OCI-LY3 (cell line): ENCODE measurements around the gene PRKAR1B.

Source experiments
- H2AFZ ChIP-seq: fragments of 200-600, 300-600 bp; shearing (Covaris generic); 2 replicates; pipeline ENCODE4 v1.6.0; 2014; ENCODE audit warnings: antibody characterized with exemption, low read depth, low read length
- H3K27ac ChIP-seq: fragments of 200-600, 300-600 bp; sonication (generic); 2 replicates; pipeline ENCODE4 v1.5.1; 2014; ENCODE audit warnings: mild to moderate bottlenecking, low read length, moderate library complexity, mixed read lengths
- H3K27me3 ChIP-seq: fragments of 200-600, 300-600 bp; sonication (generic); 2 replicates; pipeline ENCODE4 v1.6.1; 2014; ENCODE audit warnings: low read depth, low read length, mixed read lengths
- H3K36me3 ChIP-seq: fragments of 200-600, 300-600 bp; sonication (generic); replicated peaks from 2 replicates; pipeline ENCODE3; 2014; ENCODE audit warnings: low read depth, low read length, mixed read lengths
- H3K4me1 ChIP-seq: fragments of 300-600, 200-600 bp; sonication (generic); 2 replicates; pipeline ENCODE4 v1.6.1; 2014; ENCODE audit warnings: low read length, mixed read lengths
- H3K4me2 ChIP-seq: fragments of 200-600, 300-600 bp; sonication (generic); 2 replicates; pipeline ENCODE4 v1.6.1; 2014; ENCODE audit warnings: low read length, mixed read lengths
- H3K4me3 ChIP-seq: fragments of 300-600, 200-600 bp; sonication (generic); 2 replicates; pipeline ENCODE4 v1.5.1; 2014; ENCODE audit warnings: antibody characterized with exemption, mild to moderate bottlenecking, low read length, moderate library complexity
- H3K79me2 ChIP-seq: fragments of 300-600, 200-600 bp; shearing (Covaris generic); 2 replicates; pipeline ENCODE4 v1.6.1; 2014; ENCODE audit warnings: mild to moderate bottlenecking, low read length, mixed read lengths
- H3K9ac ChIP-seq: fragments of 300-600, 200-600 bp; shearing (Covaris generic); 2 replicates; pipeline ENCODE4 v1.6.0; 2014; ENCODE audit warnings: mild to moderate bottlenecking, low read length, moderate library complexity
- H3K9me3 ChIP-seq: fragments of 200-600, 300-600 bp; shearing (Covaris generic); 2 replicates; pipeline ENCODE4 v1.6.1; 2014; ENCODE audit warnings: low read length, mixed read lengths; ENCODE audit not compliant: insufficient read depth
- H4K20me1 ChIP-seq: fragments of 200-600, 300-600 bp; sonication (generic); 2 replicates; pipeline ENCODE4 v1.6.1; 2016; ENCODE audit warnings: low read length, mixed read lengths; ENCODE audit not compliant: insufficient read depth
- CTCF ChIP-seq: fragments of 200-600, 300-600 bp; sonication (generic); IDR thresholded peaks from 2 replicates; pipeline ENCODE4 v1.5.1; 2014; ENCODE audit warnings: antibody characterized with exemption, low read length, low read depth
- EZH2phosphoT487 ChIP-seq: fragments of 200-600 bp; shearing (Covaris generic); IDR thresholded peaks from 2 replicates; pipeline ENCODE4 v1.6.1; 2018; ENCODE audit warnings: antibody characterized with exemption, mixed run types, low read depth

The PRKAR1B gene

GRCh38 chr7:574661-575395 lies 152.3 kb downstream of the PRKAR1B start:
- H3K4me2 ChIP-seq = no peak overlapping the region
- H3K9me3 ChIP-seq = no peaks in the 10 kb centered on the region
- H3K27ac ChIP-seq = no peak overlapping the region

DNA sequence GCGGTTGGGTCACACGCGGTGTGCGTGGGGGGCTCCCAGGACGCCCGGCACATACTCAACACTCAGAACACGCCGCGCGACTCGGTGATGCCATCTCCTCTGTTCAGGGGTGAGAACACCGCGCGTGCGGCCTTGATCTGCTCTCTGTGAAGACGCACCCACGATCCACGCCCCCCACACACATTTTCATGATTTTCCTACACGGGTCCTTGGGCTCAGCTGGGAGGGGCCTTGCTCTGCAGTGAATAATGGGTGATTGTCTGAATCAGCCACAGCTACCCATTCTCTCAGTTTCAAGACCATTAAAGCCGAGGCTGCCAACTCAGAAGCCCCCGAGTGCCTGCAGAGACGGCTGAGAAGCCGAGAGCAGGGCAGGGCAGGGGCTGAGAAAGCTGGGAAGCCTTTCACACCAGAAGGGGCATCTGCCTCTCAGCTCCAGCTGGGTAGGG lies 153.1 kb downstream of the PRKAR1B start:
- Histone ChIP-seq H3K36me3 (no peaks in the 10 kb centered on the region), H3K9me3 (no peaks in the 10 kb centered on the region), H3K79me2 (no peaks in the 10 kb centered on the region), H3K4me2 (no peak overlapping the region), H4K20me1 (no peaks in the 10 kb centered on the region), H3K27me3 (no peaks in the 10 kb centered on the region), H3K9ac (no peak overlapping the region), H2AFZ (no peak overlapping the region), H3K27ac (no peak overlapping the region), H3K4me1 (no peaks in the 10 kb centered on the region), H3K4me3 (no peak overlapping the region)
- TF ChIP-seq CTCF = no peak
- no peak for TF ChIP-seq EZH2phosphoT487

More at GRCh38 chr7:574661-575395, 152.3 kb downstream of the PRKAR1B start:
- H3K79me2 ChIP-seq = no peaks in the 10 kb centered on the region
- H2AFZ ChIP-seq = no peak overlapping the region
- no peaks in the 10 kb centered on the region for H4K20me1 ChIP-seq
- no peak overlapping the region for H3K4me3 ChIP-seq
- H3K9ac ChIP-seq = no peak overlapping the region
- H3K27me3 ChIP-seq = no peaks in the 10 kb centered on the region
- TF ChIP-seq CTCF (no peak), EZH2phosphoT487 (no peak)
- H3K36me3 ChIP-seq = no peaks in the 10 kb centered on the region
- no peaks in the 10 kb centered on the region for H3K4me1 ChIP-seq

DNA sequence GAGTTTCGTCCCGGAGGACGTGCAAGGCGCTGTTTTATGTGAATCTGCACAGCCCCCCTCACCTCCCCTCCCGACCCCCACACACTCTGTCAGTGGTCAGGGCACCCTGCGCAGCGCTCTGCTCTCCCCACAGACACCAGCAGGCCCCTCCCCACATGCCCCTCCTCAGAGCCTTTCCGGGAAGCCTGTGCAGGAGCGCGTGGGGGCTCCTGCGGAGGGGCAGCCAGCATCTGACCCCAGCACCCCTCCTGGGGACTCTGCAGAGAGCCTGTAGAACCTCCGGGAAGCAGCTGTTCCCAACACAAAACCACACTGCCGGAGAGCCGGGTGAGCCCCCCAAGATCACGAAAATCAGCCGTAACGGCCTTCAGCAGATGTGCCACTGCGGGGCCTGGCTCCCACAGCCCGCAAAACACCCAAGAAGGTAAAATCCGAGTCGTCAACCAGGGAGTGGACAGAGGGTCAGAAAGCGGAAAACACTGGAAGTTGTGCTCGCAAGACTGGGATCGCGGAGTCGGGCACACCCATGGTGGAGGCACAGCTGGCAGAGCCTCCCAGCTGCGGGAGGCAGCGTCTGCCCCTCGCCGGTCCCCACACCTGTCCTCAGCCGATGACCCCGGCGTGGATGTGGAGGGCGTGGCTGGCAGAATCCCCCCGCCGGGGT lies 153.7 kb downstream of the PRKAR1B start:
- Histone ChIP-seq H3K79me2 (no peaks in the 10 kb centered on the region), H3K4me1 (no peaks in the 10 kb centered on the region), H3K9ac (no peak overlapping the region), H3K9me3 (no peaks in the 10 kb centered on the region), H3K27me3 (no peaks in the 10 kb centered on the region), H3K36me3 (no peaks in the 10 kb centered on the region), H4K20me1 (no peaks in the 10 kb centered on the region), H3K27ac (no peak overlapping the region), H2AFZ (no peak overlapping the region), H3K4me2 (no peak overlapping the region), H3K4me3 (no peak overlapping the region)
- TF ChIP-seq EZH2phosphoT487 = no peak
- no peak for TF ChIP-seq CTCF

DNA sequence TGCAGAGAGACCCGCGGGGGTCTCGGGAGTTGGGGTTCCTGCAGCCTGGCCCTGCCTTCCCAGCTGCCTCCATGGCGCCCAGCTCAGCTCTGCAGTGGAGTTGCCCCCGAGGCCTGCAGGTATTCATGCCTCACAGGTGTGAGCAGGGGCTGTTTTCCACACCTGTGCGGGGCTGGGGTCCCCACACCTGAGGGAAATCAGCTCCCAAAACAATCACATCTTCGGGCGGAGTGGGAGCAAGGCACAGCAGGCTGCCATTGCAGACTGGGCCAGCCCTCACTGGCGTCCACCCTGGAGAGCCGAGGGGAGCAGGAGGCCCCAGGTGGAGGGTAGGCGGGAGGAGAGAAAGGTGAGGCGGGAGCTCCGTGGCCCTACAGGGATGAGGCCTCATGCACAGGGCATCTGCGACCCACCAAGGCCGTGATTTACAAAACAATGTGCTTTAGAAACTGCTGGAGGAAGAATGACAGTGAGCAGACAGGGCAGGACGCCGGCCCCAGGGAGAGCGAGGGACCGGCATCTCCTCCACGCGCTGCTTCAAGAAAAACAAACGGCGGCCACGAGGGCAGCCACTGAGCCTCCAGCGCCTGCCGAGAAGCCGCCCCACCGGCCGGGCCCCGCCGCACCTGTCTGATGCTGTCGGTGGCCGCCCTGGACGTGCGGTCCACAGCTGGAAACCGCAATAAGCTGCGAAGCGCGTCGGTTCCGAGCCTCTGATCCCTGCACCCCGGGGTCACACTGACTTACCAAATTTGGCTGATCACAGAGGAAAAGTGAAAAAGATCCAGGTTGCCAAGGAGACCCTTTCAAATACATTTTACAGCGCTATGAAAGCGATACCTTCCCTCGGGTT lies 154.4 kb downstream of the PRKAR1B start:
- Histone ChIP-seq H3K9me3 (no peaks in the 10 kb centered on the region), H3K27me3 (no peaks in the 10 kb centered on the region), H3K4me3 (no peak overlapping the region), H3K27ac (no peak overlapping the region), H4K20me1 (no peaks in the 10 kb centered on the region), H2AFZ (no peak overlapping the region), H3K9ac (no peak overlapping the region), H3K79me2 (no peaks in the 10 kb centered on the region), H3K4me2 (no peak overlapping the region), H3K4me1 (no peaks in the 10 kb centered on the region), H3K36me3 (no peaks in the 10 kb centered on the region)
- TF ChIP-seq EZH2phosphoT487 (no peak), CTCF (no peak)
